HepG2 (cell line): ENCODE measurements around the gene DTD2. TPM values are rescaled to one million over a fixed set of nuclear protein-coding genes. Genes with fewer than 3 reads are reported as not detected.

Experiments
- ARID5B ChIP-seq: IDR thresholded peaks from 2 replicates; pipeline ENCODE4 v1.4.0; 2020; ENCODE audit warnings: mild to moderate bottlenecking, missing genetic modification reagents
- CC2D1A ChIP-seq: sonication (generic); formaldehyde crosslinking; IDR thresholded peaks from 2 replicates; pipeline ENCODE4 v1.8.1; 2023; ENCODE audit warnings: mild to moderate bottlenecking, missing genetic modification reagents
- CREB1 ChIP-seq, 2 experiments: fragments of 450-650 bp in 1 of 2; IDR thresholded peaks; 2 replicates each; pipeline ENCODE4 v1.6.1; 2016 to 2017; ENCODE audit warnings: control low read depth in 1 of 2, mild to moderate bottlenecking in 1 of 2, missing compliant biosample characterization in 1 of 2, missing genetic modification characterization in 1 of 2
- FOXO1 ChIP-seq: sonication (generic); formaldehyde crosslinking; IDR thresholded peaks from 2 replicates; pipeline ENCODE4 v1.4.0; 2020; ENCODE audit warnings: missing genetic modification reagents
- GTF2F1 ChIP-seq: fragments of 150-350 bp; IDR thresholded peaks from 2 replicates; pipeline ENCODE4 v1.6.1; 2014; ENCODE audit warnings: low read length
- HOXA9 ChIP-seq: sonication (generic); formaldehyde crosslinking; IDR thresholded peaks from 2 replicates; pipeline ENCODE4 v1.8.1; 2022; ENCODE audit warnings: missing genetic modification reagents, mild to moderate bottlenecking, moderate library complexity, borderline replicate concordance
- KDM4B ChIP-seq: sonication (generic); formaldehyde crosslinking; IDR thresholded peaks from 2 replicates; pipeline ENCODE4 v1.4.0; 2020; ENCODE audit warnings: missing genetic modification reagents
- SMARCC2 ChIP-seq: fragments of 450-650 bp; IDR thresholded peaks from 2 replicates; pipeline ENCODE4 v1.6.1; 2017; ENCODE audit warnings: antibody characterized with exemption, mild to moderate bottlenecking
- SUZ12 ChIP-seq: fragments of 150-350 bp; IDR thresholded peaks from 2 replicates; pipeline ENCODE4 v1.6.1; 2014; ENCODE audit warnings: low read depth, low read length
- TEAD3 ChIP-seq: optimal IDR thresholded peaks from 2 replicates; pipeline ENCODE3; 2016; ENCODE audit warnings: borderline replicate concordance
- TOE1 ChIP-seq: sonication (generic); formaldehyde crosslinking; IDR thresholded peaks from 2 replicates; pipeline ENCODE4 v1.4.0; 2020; ENCODE audit warnings: mild to moderate bottlenecking, missing genetic modification reagents
- XBP1 ChIP-seq: sonication (generic); formaldehyde crosslinking; IDR thresholded peaks from 2 replicates; pipeline ENCODE4 v1.5.0; 2020; ENCODE audit warnings: missing genetic modification reagents
- ZC3H13 ChIP-seq: sonication (generic); formaldehyde crosslinking; IDR thresholded peaks from 2 replicates; pipeline ENCODE4 v1.8.1; 2023; ENCODE audit warnings: mild to moderate bottlenecking, missing genetic modification reagents, moderate library complexity
- ZFP90 ChIP-seq: sonication (generic); formaldehyde crosslinking; IDR thresholded peaks from 2 replicates; pipeline ENCODE4 v1.8.0; 2022; ENCODE audit warnings: missing genetic modification reagents, mild to moderate bottlenecking, inconsistent platforms, borderline replicate concordance
- ZNF234 ChIP-seq: sonication (generic); formaldehyde crosslinking; conservative IDR thresholded peaks from 2 replicates; pipeline ENCODE4 v1.5.1; 2020; ENCODE audit warnings: mild to moderate bottlenecking, missing genetic modification reagents
- ZNF235 ChIP-seq: sonication (generic); formaldehyde crosslinking; IDR thresholded peaks from 2 replicates; pipeline ENCODE4 v1.8.1; 2023; ENCODE audit warnings: mild to moderate bottlenecking, missing genetic modification reagents, borderline replicate concordance
- ZNF263 ChIP-seq: sonication (generic); formaldehyde crosslinking; IDR thresholded peaks from 2 replicates; pipeline ENCODE4 v1.4.0; 2020; ENCODE audit warnings: missing genetic modification reagents
- ZNF331 ChIP-seq: sonication (generic); formaldehyde crosslinking; IDR thresholded peaks from 2 replicates; pipeline ENCODE4 v1.4.0; 2020; ENCODE audit warnings: missing genetic modification reagents
- ZNF350 ChIP-seq: sonication (generic); formaldehyde crosslinking; IDR thresholded peaks from 2 replicates; pipeline ENCODE4 v1.4.0; 2020; ENCODE audit warnings: mild to moderate bottlenecking, low read depth, missing genetic modification reagents, borderline replicate concordance
- ZNF546 ChIP-seq: sonication (generic); formaldehyde crosslinking; conservative IDR thresholded peaks from 2 replicates; pipeline ENCODE4 v1.8.1; 2023; ENCODE audit warnings: mild to moderate bottlenecking, missing genetic modification reagents
- ZNF563 ChIP-seq: sonication (generic); formaldehyde crosslinking; IDR thresholded peaks from 2 replicates; pipeline ENCODE4 v1.8.0; 2022; ENCODE audit warnings: mild to moderate bottlenecking, moderate library complexity, missing genetic modification reagents
- ZNF569 ChIP-seq: sonication (generic); formaldehyde crosslinking; IDR thresholded peaks from 2 replicates; pipeline ENCODE4 v1.5.0; 2020; ENCODE audit warnings: mild to moderate bottlenecking, missing genetic modification reagents, moderate library complexity, borderline replicate concordance
- ZNF674 ChIP-seq: sonication (generic); formaldehyde crosslinking; IDR thresholded peaks from 2 replicates; pipeline ENCODE4 v1.5.0; 2020; ENCODE audit warnings: low read depth, mild to moderate bottlenecking, missing genetic modification reagents
- ZSCAN12 ChIP-seq: sonication (generic); formaldehyde crosslinking; IDR thresholded peaks from 2 replicates; pipeline ENCODE4 v1.9.0; 2021; ENCODE audit warnings: mild to moderate bottlenecking, missing genetic modification reagents
- polyA plus RNA-seq, 8 experiments: library from polyadenylated mRNA; depleted of rRNA in 3 of 8; stranded (reverse) in 7 of 8; unstranded in 1 of 8; fragments of >200 nt; fragmentation: Illumina TruSeq in 4 of 8; extraction: Trizol in 4 of 8; gene quantifications; 2 replicates each; pipeline versions ENCODE4 v1.2.1 to v1.2.3, GENCODE V29; 2011 to 2016; ENCODE audit warnings: low read depth in 4 of 8, missing spikeins in 1 of 8, mixed read lengths in 1 of 8; ENCODE audit not compliant: insufficient read depth in 1 of 8
- total RNA-seq, 5 experiments: library from RNA; depleted of rRNA; stranded (reverse); fragments of >200 nt; fragmentation: Illumina TruSeq; extraction: Trizol; gene quantifications; 2 replicates each; pipeline ENCODE4 v1.2.3, GENCODE V29; 2016; ENCODE audit warnings: low read depth in 1 of 5
- TF ChIP-seq, protein P1 (sequence below): IDR thresholded peaks from 2 replicates; pipeline ENCODE4 v1.6.1; 2016; ENCODE audit warnings: control low read depth
- TF ChIP-seq, protein P2 (sequence below): sonication (generic); formaldehyde crosslinking; IDR thresholded peaks from 2 replicates; pipeline ENCODE4 v1.5.0; 2020; ENCODE audit warnings: missing genetic modification reagents

The DTD2 gene
- total and polyA plus RNA-seq, 2 of the 13 experiments (the other 11 are each of a cell fraction or from before 2014, with no cell fraction given) = 22.3 to 49.8 TPM

DNA sequence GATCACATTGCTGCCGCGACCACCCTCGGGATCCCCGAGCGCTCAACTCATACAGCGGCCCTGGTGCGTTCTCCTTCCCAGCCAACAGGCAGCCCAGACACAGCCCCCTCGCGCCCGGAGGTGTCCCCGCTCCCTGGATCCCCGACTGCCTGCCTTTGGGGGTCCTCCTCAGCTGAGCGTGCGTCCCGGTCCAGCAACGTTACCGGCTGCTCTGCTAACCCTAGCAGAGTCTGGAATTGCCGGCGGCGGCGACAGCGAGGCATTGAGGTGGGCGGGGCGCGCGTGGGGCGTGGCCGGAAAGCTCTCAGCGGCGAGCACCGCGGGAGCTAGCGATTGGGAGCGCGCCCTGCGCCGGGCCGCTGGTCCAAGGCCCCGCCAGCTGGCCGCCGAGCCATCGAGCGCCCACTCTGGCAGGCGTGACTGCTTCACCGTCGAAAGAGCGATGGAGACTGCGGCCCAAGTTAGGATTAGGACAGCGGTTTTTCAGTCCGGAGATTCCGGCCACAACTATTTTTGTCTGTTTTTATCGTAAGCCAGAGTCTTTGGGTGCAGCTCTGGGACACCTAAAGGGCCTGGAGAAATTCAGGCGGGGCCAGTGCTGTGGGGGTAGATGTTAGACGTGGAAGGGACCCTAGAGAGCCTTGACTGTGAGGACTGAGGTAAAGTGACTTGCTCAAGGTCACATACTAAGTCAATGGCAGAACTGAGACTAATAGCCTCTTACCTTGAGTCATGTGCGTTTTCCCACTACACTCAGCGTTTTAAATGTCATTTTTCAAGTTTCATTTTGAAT is 36.8 kb downstream of the DTD2 start, which contains the start of gene HEATR5A (continued):
- TF ChIP-seq ZC3H13 (CRISPR knock-in tag) (peak; percentile 99), ZNF546 (CRISPR knock-in tag) (peak; percentile 99), ZNF331 (peak; percentile 98), TEAD3 (CRISPR knock-in tag) (peak; percentile 76), ZNF263 (CRISPR knock-in tag) (peak; percentile 72), XBP1 (CRISPR knock-in tag) (peak; percentile 68), ZNF563 (CRISPR knock-in tag) (peak; percentile 99), KDM4B (peak; percentile 98), GTF2F1 (peak; percentile 83), ZNF674 (CRISPR knock-in tag) (no peak; the same call in 1 of the 2 replicates), ZNF235 (CRISPR knock-in tag) (peak; percentile 95), ZFP90 (peak; percentile 99), SUZ12 (no peak; the same call in 1 of the 2 replicates), ZSCAN12 (CRISPR knock-in tag) (peak; percentile 98), ARID5B (peak; percentile 84), TOE1 (CRISPR knock-in tag) (peak; percentile 89; the same call in 1 of the 2 replicates), CC2D1A (CRISPR knock-in tag) (peak; percentile 91; the same call in 1 of the 2 replicates), FOXO1 (CRISPR knock-in tag) (peak; percentile 80), SMARCC2 (0 out of 2 replicates have a peak, but pooled peaks have one; percentile 23), ZNF234 (CRISPR knock-in tag) (no peak; the same call in 1 of the 2 replicates), ZNF350 (peak; percentile 100), HOXA9 (CRISPR knock-in tag) (peak; percentile 99), ZNF569 (CRISPR knock-in tag) (no peak; the same call in 1 of the 2 replicates), CREB1 (IDR thresholded peaks at IDR 0.05) (peak; percentile 73; the same call in 1 of the 2 replicates), CREB1 (CRISPR knock-in tag; IDR thresholded peaks at IDR 0.05) (no peak)
- TF ChIP-seq, protein P1, sequence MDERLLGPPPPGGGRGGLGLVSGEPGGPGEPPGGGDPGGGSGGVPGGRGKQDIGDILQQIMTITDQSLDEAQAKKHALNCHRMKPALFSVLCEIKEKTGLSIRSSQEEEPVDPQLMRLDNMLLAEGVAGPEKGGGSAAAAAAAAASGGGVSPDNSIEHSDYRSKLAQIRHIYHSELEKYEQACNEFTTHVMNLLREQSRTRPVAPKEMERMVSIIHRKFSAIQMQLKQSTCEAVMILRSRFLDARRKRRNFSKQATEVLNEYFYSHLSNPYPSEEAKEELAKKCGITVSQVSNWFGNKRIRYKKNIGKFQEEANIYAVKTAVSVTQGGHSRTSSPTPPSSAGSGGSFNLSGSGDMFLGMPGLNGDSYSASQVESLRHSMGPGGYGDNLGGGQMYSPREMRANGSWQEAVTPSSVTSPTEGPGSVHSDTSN (CRISPR knock-in tag) = no peak
- TF ChIP-seq, protein P2, sequence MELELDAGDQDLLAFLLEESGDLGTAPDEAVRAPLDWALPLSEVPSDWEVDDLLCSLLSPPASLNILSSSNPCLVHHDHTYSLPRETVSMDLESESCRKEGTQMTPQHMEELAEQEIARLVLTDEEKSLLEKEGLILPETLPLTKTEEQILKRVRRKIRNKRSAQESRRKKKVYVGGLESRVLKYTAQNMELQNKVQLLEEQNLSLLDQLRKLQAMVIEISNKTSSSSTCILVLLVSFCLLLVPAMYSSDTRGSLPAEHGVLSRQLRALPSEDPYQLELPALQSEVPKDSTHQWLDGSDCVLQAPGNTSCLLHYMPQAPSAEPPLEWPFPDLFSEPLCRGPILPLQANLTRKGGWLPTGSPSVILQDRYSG (CRISPR knock-in tag) = peak; percentile 98
